WERI-Rb-1 (cell line): ENCODE measurements around the gene ASB10.

Source experiments
- DNase-seq: peaks from one replicate; pipeline ENCODE4 v3.0.0-alpha.2; 2020
- H3K27ac ChIP-seq: fragments of 250-450 bp; sonication (Bioruptor Pico); 2 replicates; pipeline ENCODE4 v1.5.1; 2020; ENCODE audit warnings: mild to moderate bottlenecking, moderate library complexity
- H3K27me3 ChIP-seq: fragments of 250-450 bp; sonication (Bioruptor Pico); 2 replicates; pipeline ENCODE4 v1.5.1; 2021; ENCODE audit warnings: mild to moderate bottlenecking, low read depth, moderate library complexity; ENCODE audit not compliant: insufficient read depth, severe bottlenecking
- H3K36me3 ChIP-seq: fragments of 250-450 bp; sonication (Bioruptor Pico); 2 replicates; pipeline ENCODE4 v1.5.1; 2020; ENCODE audit warnings: mild to moderate bottlenecking, moderate library complexity
- H3K4me3 ChIP-seq: 2 replicates; pipeline ENCODE4 v1.5.1; 2011; ENCODE audit warnings: low read depth, mild to moderate bottlenecking, control low read depth, low read length
- H3K9me3 ChIP-seq: fragments of 250-450 bp; sonication (Bioruptor Pico); 2 replicates; pipeline ENCODE4 v1.5.1; 2021; ENCODE audit warnings: mild to moderate bottlenecking, moderate library complexity; ENCODE audit not compliant: severe bottlenecking
- TF ChIP-seq, protein P1 (sequence below): IDR thresholded peaks from 2 replicates; pipeline ENCODE4 v1.5.1; 2011; ENCODE audit warnings: low read depth, mild to moderate bottlenecking, control low read depth, inconsistent platforms, low read length

The ASB10 gene

DNA sequence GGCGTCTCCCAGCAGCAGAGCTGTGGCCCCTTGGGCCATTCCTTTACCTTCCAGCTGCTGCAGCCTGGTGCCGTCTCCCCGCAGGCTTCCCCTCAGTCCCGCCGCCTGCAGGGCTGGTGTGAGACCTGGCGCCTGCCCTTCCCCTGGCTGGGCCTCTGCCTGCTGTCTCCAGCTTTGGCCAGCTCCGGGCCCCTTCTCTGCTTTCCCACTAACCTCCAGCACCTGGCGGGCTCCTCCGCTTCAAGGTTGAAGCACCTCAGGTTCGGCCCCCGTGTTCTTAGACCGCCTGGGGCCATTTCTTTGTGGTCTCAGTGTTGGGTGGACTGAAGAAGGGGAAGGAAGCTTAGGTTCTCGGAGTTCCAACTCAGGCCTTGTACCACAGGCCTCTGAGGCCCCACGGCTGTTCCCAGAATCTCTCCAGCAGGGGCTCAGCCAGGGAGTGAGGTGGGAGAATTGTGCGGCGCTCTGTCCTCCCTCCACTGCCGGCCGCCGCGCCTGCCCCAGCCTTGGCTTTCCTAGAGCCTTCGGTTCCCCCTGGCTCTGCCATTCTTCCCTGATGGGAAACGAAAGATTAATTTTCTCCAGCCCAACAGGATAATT is 49.9 kb downstream of the ASB10 start:
- TF ChIP-seq, protein P1, sequence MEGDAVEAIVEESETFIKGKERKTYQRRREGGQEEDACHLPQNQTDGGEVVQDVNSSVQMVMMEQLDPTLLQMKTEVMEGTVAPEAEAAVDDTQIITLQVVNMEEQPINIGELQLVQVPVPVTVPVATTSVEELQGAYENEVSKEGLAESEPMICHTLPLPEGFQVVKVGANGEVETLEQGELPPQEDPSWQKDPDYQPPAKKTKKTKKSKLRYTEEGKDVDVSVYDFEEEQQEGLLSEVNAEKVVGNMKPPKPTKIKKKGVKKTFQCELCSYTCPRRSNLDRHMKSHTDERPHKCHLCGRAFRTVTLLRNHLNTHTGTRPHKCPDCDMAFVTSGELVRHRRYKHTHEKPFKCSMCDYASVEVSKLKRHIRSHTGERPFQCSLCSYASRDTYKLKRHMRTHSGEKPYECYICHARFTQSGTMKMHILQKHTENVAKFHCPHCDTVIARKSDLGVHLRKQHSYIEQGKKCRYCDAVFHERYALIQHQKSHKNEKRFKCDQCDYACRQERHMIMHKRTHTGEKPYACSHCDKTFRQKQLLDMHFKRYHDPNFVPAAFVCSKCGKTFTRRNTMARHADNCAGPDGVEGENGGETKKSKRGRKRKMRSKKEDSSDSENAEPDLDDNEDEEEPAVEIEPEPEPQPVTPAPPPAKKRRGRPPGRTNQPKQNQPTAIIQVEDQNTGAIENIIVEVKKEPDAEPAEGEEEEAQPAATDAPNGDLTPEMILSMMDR, result no peak
- Histone ChIP-seq H3K4me3 (no peak overlapping the region), H3K27me3 (no peaks in the 10 kb centered on the region), H3K27ac (no peak overlapping the region), H3K9me3 (no peaks in the 10 kb centered on the region), H3K36me3 (peaks cover 59% of the 10 kb centered on the region)
- no peak for DNase-seq

DNA sequence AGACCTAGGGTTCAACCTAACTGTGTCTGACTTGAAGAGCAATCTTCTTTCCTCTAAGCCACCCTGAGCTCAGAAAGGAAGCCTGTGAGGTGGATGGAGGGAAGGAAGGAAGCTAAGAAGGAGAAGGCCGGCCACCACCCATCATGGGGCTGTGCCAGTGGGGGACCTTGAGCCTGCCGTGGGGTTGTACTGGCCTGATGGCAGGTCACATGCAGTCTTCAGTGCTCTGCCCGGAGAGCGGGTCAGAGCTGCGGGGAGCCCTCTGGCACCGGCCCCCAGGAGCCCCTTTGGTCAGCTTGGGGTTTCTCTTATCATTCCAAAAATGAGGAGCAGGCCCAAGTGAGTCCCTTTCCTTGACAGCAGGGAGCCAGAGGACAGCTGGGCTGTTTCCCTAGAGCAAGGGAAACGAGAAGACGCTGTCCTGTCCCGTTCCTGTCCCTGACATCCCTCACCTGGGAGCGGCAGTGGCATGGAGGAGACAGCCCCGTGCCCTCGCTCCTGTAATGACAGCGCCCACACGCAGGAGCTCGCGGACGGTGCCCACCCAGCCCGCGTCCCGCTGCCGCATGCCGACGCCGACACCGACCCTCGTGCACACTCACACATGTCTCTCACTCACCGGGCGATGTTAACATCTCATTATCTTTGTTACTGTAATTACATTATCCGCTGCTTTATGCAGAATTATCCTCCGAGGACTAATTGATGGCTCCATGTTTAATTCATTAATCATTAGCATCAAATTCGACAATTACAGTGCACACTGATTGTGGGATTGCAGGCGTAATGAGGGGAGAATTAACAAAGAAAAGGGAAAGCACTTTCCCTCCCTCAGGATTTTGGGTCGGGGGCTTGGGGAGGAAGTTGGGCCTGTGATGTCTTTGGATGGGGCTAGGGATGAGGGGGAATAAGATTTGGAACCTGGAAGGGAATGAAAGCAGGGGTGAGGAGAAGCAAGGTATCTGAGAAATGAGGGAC is 50.9 kb downstream of the ASB10 start:
- H3K4me3 ChIP-seq, result no peak overlapping the region
- TF ChIP-seq, protein P1, result no peak
- H3K36me3 ChIP-seq, result peaks cover 59% of the 10 kb centered on the region
- H3K27me3 ChIP-seq, result no peaks in the 10 kb centered on the region
- H3K9me3 ChIP-seq, result no peaks in the 10 kb centered on the region
- no peak for DNase-seq
- no peak overlapping the region for H3K27ac ChIP-seq

DNA sequence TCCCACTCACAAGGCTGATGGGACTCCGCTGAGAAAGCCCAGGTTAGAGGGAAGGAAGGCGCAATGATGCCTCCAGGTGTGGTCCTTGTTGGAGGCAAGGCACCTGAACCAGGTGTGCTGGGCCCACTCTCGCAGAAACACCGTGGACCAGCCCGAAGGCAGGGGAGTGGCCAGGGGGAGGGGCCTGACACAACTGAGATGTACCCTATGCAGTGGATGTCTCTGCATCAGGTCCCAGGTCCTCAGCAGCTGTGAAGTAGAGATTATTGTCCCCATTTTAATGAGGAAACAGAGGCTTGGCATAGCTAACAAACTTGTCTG is 51.6 kb downstream of the ASB10 start:
- TF ChIP-seq, protein P1, result no peak
- Histone ChIP-seq H3K36me3 (peaks cover 57% of the 10 kb centered on the region), H3K27me3 (no peaks in the 10 kb centered on the region), H3K4me3 (no peak overlapping the region), H3K9me3 (no peaks in the 10 kb centered on the region), H3K27ac (no peak overlapping the region)
- no peak for DNase-seq

DNA sequence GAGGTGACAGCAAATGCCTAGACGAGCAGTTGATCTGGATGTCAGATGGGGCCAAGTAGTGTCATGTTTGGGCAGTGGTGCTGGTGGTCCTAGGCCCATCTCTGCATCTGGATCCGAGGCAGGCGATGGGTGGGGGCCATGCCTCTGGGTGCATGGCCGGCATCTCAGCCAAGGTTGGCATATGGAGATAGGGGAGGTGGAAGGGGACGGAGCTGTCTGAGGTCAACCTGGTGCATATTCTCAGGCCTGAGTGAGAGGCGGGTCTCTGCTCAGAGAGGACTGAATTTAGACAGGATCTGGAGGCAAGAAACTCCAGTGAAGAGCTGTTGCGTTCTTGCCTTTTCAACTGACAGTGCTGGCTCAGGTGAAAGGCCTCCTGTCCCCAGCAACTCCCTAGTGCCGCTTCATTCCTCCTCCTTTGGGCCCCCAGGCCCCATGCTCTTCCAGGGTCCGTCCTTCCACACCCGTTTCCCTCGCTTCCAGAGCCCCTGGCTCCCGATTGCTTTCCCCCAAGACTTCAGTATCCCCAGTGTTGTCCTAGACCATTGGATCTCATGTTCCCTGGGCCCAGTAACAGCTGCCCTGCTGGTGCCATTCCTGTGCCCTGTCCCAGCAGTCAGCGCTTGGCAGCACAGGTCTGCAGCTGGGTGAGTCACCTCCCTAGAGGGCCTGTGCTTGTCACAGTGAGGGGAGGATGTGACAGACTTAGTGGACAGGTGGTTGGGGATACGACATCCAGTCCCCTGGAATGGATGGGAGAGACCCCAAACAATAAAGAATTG is 52.1 kb downstream of the ASB10 start:
- DNase-seq, result no peak
- Histone ChIP-seq H3K36me3 (peaks cover 58% of the 10 kb centered on the region), H3K27ac (no peak overlapping the region)

DNA sequence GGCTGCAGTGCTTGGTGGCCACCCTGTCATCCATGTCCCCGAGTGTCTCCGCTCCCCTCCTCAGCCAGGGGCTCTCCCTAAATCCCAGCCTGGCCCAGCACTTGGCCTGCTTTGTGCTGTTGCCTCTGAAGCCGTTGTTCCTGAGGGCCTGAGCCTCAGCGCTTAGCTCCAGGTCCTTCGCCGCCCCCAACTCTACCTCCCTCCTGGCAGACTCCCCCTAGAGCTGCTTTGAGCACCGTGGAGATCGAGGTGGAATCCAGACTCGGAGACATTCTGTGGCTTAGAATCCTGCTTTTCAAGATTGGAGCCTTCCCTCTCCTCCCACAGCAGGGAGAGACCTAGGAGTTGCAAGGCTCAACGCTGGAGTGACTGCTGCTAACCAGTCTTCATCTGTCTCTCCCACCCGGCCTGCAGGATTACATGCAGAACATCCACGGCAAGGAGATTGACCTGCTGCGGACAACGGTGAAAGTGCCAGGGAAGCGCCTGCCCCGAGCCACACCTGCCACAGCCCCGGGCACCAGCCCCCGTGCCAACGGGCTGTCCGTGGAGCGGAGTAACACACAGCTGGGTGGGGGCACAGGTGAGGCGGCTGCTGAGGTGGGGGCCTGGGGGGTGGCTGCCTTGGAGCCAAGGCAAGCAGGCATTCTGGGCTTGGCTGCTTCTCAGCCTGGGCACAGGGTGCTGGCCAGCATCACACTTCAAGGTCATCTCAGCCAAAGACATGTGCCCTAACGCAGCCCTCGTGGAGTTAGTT is 52.9 kb downstream of the ASB10 start:
- Histone ChIP-seq H3K9me3 (no peaks in the 10 kb centered on the region), H3K4me3 (no peak overlapping the region), H3K27ac (no peak overlapping the region), H3K27me3 (no peaks in the 10 kb centered on the region), H3K36me3 (peaks cover 65% of the 10 kb centered on the region)
- DNase-seq, result no peak
- TF ChIP-seq, protein P1, result no peak

More for the DNA sequence above, 52.1 kb downstream of the ASB10 start:
- Histone ChIP-seq H3K4me3 (no peak overlapping the region), H3K9me3 (no peaks in the 10 kb centered on the region), H3K27me3 (no peaks in the 10 kb centered on the region)
- TF ChIP-seq, protein P1, result no peak
